NCI-H345 treated with DMSO at 0.1 percent for 48 hours (cell line): ENCODE data around the gene HMCN1.

Experiments
- DNase-seq: peaks from one replicate; lab custom pipeline; 2025; ENCODE audit not compliant: unreplicated experiment; lab: John Stamatoyannopoulos, UW

HMCN1 gene

DNA sequence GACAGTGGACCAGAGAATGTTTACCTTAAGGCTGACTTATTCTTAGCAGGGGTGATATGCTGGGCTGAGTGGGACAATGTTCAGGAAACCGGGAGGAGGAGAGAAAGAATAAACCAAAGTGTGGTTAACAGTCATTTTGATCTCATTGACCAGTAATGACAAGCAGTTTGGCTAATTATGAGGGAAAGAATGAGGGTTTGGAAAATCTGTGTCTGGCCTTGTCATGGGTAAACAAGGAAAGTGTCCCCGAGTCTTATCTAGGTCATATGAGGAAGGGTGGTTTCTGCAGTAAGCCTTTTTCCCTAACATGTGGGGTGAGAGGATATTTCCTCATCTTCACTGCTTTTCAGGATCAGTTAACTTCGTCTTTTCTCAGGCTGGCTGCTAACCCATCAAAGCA lies 485.9 kb downstream of the HMCN1 start:
- DNase-seq = no peak

DNA sequence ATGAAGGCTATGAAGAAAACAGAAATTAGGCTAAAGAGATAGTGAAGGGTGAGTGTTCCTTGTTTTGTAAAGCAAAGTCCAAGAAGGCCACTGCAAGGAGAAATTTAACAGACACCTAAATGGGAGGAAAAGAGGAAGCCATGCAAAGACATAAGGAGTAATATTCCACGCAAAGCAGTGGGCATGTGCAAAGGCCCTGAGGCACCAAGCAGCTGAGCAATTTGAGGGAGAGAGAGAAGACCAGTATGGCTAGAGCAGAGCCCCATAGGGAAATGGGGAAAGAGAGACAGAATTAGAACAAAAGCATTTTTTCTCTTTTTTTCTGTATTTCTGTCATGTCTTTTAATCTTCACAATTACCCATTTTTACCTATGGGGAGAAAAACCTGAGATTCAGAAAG lies 486.7 kb downstream of the HMCN1 start:
- no peak for DNase-seq

DNA sequence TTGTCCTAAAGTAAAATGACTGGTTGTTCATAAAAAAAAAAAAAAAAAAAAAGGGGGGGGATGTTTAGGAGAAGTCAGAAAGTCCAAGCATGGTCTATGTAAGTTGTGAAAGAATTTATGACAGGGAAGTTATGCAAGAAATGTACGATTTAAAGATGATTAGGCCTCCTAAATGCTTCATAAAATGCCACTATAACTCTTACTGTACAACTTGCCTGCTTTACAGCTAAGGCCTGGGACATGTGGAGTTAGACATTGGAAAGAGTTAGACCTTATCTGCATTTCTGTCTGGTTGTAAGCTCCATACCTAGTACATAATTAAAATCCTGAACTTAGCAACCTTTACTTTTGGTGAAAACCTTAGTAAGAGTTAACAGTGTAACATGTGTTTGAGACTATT lies 490.9 kb downstream of the HMCN1 start:
- no peak for DNase-seq

DNA sequence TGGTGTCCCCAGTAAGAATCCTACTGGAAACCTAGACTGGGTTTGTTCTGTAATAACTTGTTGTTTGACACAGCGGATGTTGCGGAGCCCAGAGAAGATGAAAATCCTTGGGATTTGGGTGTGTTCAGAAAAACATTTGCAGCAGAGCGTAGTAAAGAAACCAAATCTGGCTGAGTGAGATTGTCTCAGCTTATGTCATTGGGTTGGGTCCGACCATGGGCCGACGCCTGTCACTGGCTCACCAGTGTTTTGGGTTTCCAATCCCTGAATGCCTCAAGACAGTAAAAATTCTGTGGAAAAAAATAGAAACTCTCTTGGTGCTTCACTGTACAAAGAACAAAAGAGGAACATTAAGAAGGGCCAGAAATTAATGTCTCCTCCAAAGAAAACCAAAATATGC lies 494.6 kb downstream of the HMCN1 start:
- no peak for DNase-seq

DNA sequence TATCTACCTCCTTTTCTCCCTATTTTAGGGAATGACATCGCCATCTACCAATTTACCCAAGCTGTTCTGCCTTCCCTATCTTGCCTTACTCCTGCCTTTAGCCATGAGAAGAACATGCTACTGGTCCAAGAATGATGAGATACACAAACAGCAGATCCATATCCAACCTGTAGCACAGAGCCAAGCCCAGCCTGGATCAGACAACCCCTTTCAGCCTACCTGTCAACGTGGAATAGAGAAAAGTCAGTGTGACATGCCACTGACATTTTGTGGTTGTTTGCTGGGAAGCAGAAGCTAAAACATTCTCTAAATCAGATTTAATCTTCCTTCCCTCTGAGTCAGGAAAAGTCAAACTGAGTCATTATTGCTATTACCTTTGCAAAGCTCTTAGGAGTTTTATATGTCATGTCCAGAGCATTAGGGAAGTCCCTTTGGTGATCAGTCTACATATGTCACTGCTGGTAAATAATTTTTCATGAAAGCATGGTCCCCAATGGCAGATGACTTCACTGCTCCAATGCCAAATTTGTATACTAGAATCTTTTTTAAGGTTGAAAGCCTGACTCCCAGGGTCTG lies 497.8 kb downstream of the HMCN1 start:
- DNase-seq = no peak

DNA sequence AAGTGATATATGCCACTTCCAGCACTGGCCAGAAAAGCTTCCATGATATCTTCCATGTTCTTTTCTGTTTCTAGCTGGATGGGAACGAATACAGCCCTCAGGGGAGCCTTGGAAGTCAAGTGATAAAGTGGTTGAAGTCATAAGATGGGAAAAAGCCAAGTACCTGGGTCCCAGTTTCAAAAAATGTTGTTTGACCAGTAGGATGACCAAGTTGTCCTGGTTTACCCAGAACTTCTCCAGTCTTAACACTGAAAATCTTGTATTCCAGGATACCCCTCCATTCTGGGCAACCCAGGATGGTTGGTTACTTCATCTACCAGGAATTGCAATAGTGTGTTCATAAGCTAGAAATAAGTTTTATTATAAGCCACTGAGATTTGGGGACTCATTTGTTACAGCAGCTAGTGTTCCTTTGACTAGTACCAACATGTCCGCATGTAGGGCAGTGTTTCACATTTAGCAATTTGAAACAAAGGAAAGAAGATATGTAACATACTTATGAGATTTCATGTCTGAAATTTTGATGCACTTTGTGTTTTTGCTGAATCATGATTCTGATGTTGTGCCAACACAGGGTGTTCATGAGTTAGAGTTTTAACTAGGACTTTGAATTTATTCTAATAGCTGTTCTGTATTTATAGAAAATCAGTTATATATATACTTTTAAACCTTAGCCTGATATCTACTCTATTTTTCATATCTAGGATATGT lies 500.9 kb downstream of the HMCN1 start:
- DNase-seq = no peak

DNA sequence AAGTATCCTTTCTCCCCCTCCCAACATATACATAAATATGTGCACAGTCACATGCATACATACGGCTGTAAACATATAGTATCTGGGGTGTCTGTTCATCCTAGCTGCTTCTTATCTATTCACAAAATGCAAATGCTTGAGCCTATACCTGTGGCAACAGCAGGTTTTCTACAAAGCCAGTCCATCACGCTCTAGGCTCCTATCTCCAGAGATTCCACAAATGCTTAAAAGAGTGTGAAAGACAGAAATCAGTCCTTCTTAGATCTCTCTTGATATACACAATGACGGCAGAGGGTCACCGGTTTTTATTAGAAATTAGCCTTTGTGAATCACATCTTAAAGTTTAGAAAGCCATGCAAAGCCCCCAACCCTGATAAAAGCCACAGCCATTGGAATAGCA lies 501.5 kb downstream of the HMCN1 start:
- DNase-seq = no peak

DNA sequence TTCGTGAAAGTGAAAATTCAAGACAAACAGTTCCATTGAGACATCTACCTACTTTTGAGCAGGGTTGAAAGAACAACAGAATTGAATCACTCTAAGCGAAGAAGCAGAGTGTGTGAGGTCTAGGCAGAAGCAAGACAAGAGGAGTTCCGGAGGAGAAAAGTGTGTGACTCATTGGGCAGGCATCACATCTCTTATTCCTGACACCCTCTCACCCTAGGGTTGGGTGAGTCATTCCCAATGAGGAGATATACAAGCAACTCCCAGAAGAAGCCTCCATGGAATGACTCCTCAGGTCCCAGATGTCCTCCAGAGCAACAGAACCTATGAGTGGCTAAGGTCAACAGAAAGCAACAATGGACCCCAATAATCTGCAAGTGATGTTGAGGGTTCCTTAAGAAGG lies 502.7 kb downstream of the HMCN1 start:
- no peak for DNase-seq

DNA sequence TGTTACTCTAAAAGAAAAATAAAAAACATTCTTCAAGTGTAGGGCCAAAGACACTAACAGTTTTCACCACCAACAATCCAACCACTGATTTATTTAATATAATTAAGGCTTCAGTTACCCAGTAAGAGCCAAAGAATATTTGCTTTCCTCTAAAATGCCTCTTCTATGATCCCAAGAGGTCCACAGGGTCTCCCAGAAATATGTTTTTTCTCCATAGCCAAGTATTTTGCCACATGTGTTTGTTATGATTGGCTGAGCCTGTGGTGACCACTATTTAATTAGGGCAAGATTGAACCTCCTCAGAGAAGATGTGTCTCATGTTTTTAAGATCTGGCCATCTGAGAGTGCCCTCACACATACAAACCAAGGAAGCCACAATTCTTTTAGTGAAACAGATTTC lies 505.0 kb downstream of the HMCN1 start:
- DNase-seq = no peak

DNA sequence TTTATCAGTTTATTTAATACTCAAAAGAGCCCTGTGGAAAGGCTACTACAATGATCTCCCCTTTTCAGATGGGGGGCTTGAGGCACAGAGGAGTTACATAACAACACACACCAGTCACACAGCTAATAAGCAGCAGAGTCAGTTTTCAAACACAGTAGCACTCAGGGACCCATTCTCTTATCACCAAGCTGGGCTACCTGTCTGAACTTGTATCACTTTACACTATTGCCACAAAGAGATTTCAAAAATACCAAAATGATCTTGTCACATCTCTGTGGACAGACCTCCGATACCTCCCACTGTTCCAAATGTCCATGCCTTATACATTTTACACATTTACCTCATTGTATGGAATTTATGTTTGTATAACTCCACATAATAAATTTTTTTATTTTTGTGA lies 506.2 kb downstream of the HMCN1 start:
- no peak for DNase-seq
